ENCODE measurements around the gene FAM83B. TPM values are rescaled to one million over a fixed set of nuclear protein-coding genes. Genes with fewer than 3 reads are reported as not detected.
"Not testable (repeated sequence)": the region's sequence is repeated elsewhere in the genome, so short reads cannot be mapped to it uniquely, and the experiment has no call there.

The FAM83B gene
- total RNA-seq, 2 donors from 2014 or later = 36.6 to 62.8 TPM

DNA sequence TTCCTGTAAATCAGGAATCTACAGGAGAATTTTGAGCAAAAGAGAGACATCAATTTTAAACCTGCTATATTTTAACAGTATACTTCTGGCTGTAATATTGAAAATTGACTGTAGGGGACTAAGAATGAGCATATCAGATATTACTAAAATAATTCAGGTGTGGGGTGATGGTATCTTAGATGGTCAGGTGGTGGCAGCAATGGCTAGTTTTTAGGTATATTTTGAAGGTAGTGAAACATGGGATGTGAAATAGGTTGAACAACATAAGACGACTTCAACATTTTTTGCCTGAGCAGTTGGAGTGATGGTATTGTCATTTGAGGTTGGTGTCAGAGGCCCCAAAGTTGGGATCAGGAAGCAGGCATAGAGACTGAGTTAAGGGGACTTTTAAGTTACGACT lies 32.1 kb downstream of the FAM83B start:
- Histone ChIP-seq H3K9me3 (no peaks in the 10 kb centered on the region), H3K27me3 (no peaks in the 10 kb centered on the region), H3K4me3 (no peak overlapping the region), H3K9ac (ENCODE audit: low read depth in 2 of 2, low read length in 2 of 2) (no peak overlapping the region), H3K27ac (peak overlapping the region; percentile 34), H3K4me1 (no peaks in the 10 kb centered on the region), H3K36me3 (no peaks in the 10 kb centered on the region)
- TF ChIP-seq, protein P1, sequence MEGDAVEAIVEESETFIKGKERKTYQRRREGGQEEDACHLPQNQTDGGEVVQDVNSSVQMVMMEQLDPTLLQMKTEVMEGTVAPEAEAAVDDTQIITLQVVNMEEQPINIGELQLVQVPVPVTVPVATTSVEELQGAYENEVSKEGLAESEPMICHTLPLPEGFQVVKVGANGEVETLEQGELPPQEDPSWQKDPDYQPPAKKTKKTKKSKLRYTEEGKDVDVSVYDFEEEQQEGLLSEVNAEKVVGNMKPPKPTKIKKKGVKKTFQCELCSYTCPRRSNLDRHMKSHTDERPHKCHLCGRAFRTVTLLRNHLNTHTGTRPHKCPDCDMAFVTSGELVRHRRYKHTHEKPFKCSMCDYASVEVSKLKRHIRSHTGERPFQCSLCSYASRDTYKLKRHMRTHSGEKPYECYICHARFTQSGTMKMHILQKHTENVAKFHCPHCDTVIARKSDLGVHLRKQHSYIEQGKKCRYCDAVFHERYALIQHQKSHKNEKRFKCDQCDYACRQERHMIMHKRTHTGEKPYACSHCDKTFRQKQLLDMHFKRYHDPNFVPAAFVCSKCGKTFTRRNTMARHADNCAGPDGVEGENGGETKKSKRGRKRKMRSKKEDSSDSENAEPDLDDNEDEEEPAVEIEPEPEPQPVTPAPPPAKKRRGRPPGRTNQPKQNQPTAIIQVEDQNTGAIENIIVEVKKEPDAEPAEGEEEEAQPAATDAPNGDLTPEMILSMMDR (IDR thresholded peaks at IDR 0.05) = no peak
- no peak for DNase-seq
- intact Hi-C loops (cut with DNase I) = no loop called here

DNA sequence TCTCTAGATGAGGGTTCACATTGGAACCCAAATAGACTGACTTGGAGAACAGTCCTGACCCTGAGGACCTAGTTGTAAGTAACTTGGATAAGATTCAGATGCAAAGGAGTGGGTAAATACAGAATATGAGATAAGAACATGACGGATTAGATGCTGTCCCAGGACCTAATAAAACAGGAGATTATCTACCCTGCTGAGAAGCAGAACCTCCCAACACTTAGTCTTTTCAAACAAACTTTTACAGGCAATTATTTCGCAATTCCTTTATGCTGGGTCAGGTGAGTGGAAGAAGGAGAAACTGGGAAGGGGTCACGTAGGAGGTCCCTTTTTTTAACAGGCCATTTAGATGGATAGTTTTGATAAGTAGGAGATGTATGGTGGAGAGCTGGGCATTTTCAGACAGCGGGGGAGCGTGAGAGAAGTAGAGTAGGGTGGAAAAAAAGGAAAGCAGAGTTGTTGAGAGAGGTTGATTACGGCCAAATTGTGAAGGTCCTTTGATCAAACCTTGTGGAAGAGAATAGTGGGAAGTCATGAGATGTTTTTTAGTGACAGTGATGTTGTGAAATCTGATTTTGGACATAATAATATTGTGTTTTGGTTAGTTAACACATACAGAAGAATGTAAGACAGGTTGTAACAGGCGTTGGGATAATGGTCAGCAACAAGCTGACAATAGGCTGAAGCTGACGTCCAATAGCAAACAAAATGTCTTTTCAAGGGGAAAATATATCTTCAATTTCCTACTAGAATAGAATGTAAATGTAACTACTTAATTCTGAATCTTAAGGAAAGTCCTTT lies 32.8 kb downstream of the FAM83B start:
- peak overlapping the region; percentile 34 for H3K27ac ChIP-seq
- no peak for DNase-seq

DNA sequence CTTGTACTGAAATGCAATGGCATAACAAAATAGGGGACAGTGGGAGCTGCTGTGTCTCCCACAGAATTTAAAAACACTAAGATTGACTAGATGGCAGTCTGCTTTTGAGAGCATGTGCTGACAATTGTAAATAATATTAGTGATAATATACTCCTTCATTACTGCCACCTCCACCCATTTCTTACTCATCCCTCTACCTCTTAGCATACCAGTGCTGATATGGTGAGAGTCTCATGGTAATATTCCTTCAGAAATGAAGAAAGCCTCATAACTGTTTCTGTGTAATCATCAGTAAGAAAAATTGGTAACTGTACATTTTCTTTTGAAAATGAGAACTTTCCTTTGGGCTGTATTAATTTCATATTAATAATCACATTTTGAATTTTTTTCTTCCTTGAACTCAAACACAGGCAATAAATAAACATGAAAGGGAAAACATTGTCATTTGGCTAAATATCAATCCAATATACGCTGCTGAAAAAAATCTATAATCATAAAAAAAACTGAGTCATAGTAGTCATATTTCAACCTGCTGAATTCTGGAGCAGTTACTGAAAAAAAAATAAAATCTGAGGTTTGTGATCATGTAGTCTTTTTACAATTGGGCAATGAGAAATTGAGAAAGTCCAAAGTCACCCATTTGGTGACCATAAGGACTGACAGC lies 34.6 kb downstream of the FAM83B start:
- Histone ChIP-seq H3K36me3 (no peaks in the 10 kb centered on the region), H3K4me3 (no peak overlapping the region), H3K4me1 (no peaks in the 10 kb centered on the region), H3K9me3 (no peaks in the 10 kb centered on the region), H3K9ac (ENCODE audit: low read depth in 2 of 2, low read length in 2 of 2) (no peak overlapping the region), H3K27ac (no peak overlapping the region), H3K27me3 (no peaks in the 10 kb centered on the region)
- DNase-seq = no peak
- TF ChIP-seq, protein P1 (IDR thresholded peaks at IDR 0.05) = no peak
- intact Hi-C loops (cut with DNase I) = no loop called here

More for the DNA sequence above, 32.8 kb downstream of the FAM83B start:
- intact Hi-C loops (cut with DNase I) = no loop called here
- H3K4me1 ChIP-seq = no peaks in the 10 kb centered on the region
- H3K9ac ChIP-seq (ENCODE audit: low read depth in 2 of 2, low read length in 2 of 2) = no peak overlapping the region
- no peaks in the 10 kb centered on the region for H3K9me3 ChIP-seq
- TF ChIP-seq, protein P1 (IDR thresholded peaks at IDR 0.05) = no peak
- H3K36me3 ChIP-seq = no peaks in the 10 kb centered on the region
- no peak overlapping the region for H3K4me3 ChIP-seq
- no peaks in the 10 kb centered on the region for H3K27me3 ChIP-seq

DNA sequence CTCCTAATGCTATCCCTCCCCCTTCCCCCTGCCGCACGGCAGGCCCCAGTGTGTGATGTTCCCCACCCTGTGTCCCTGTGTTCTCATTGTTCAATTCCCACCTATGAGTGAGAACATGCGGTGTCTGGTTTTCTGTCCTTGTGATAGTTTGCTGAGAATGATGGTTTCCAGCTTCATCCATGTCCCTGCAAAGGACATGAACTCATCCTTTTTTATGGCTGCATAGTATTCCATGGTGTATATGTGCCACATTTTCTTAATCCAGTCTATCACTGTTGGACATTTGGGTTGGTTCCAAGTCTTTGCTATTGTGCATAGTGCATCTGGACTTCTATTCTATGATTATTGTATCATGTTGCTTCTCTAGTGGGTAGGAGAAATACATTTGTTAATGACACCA lies 35.3 kb downstream of the FAM83B start:
- intact Hi-C loops (cut with DNase I); DNase-seq; H3K4me1 ChIP-seq: not testable (repeated sequence)

DNA sequence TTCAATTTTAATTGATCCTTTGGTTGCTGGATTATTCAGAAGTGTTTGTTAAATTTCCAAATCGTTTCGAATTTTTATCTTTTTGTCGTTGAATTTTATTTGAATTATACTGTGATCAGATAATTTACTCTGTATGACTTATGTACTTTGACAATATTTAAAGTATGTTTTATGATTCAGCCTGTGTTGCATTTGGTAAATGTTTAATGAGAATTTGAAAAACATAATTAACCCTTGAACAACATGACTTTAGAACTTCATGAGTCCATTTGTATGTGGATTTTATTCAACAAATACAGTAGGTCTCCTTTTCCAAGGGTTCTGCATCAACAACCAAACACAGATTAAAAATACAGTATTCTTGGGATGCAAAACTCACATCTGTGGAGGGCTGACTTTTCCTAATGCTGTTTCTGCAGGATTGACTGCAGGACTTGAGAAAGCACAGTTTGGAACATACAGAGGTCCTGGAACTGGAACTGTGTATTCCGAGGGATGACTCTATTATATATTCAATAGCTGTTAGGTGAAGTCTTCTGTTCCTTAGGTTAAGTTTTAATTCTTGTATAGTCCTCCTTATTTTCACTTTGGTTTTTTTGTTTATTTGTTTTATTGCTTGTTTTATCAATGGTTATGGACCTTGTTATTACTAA lies 40.5 kb downstream of the FAM83B start:
- DNase-seq = no peak
- H3K9me3 ChIP-seq = no peaks in the 10 kb centered on the region
- H3K4me3 ChIP-seq = no peak overlapping the region
- intact Hi-C loops (cut with DNase I) = no loop called here
- no peaks in the 10 kb centered on the region for H3K4me1 ChIP-seq
- TF ChIP-seq, protein P1 (IDR thresholded peaks at IDR 0.05) = no peak
- H3K36me3 ChIP-seq = no peaks in the 10 kb centered on the region
- H3K9ac ChIP-seq (ENCODE audit: low read depth in 2 of 2, low read length in 2 of 2) = no peak overlapping the region
- no peak overlapping the region for H3K27ac ChIP-seq
- no peaks in the 10 kb centered on the region for H3K27me3 ChIP-seq

More for the DNA sequence above, 35.3 kb downstream of the FAM83B start:
- not testable (repeated sequence) for H3K36me3 ChIP-seq; H3K9me3 ChIP-seq; H3K9ac ChIP-seq (ENCODE audit: low read depth in 2 of 2, low read length in 2 of 2); H3K27ac ChIP-seq; H3K27me3 ChIP-seq; H3K4me3 ChIP-seq

Measured in colonic mucosa (tissue), 4 donors.